Activated T-helper 1 cell treated with Interleukin-2 at 50 U/mL for 16 hours (primary cell): Measurements from ENCODE around the gene STARD4.

Experiments
- DNase-seq: peaks from one replicate; pipeline ENCODE4 v3.0.0-alpha.2; 2020; ENCODE audit warnings: low read depth

The STARD4 gene

DNA sequence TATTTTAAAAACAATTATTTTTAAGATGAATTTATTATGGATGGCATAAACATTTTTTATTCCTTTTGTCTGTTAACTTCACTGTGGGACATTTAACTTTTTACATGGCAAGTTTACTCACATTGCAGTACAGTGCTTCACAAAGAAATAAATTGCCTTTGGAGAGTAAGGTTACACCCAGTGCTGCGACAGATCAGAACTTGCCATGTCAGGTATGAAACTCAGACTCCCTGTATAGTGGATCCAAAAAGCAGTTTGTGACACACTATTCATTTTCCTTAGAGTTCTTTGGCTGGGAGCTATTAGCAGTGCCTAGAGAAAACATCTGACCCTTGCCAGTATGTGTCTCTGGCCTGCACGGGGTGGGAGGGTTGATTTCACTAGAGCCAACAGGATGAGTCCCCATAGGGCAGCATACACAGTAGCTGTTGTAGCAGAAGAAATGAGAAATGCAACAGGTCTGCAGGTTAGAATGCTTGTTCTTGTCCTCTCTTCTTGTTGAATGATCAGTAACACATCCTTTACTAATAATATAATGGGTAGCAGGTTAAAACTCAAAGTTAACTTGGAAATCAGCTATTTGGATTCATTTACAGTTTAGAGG is 42.9 kb downstream of the STARD4 start:
- no peak for DNase-seq

DNA sequence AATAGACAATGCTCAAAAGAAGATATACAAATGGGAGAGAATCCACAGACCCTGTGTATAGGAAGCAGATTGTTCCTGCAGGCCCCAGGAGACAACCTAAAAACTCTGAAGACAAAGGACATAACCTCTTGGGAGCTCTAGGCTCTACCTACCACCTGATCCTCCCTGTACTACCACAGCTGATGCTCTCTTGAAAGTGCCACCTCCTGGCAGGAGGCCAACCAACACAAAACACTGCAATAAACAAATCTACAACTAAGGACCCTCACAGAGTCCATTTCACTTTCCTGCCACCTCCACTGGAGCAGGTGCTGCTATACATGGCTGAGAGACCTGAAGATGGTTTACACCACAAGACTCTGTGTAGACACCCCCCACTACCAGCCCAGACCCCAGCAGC is 49.0 kb downstream of the STARD4 start:
- no peak for DNase-seq

DNA sequence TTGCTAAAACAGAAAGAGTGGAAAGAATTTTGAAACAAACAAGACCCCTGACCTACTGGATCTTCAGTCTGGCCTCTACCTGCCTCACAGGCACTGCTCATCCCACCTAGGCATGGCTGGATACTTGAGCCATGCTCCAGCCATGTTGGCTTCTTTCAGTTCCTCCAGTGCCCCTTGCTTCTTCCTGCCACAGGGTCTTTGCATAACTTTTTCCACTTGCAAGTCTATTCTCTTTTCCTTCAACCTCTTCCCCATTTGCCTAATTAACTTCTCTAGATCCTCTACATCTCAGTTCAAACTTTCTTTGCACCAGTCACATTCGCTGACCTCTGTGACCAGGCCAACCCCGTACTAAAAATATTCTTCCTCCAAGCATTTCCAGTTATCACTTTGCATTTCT is 50.4 kb downstream of the STARD4 start:
- DNase-seq: no peak

DNA sequence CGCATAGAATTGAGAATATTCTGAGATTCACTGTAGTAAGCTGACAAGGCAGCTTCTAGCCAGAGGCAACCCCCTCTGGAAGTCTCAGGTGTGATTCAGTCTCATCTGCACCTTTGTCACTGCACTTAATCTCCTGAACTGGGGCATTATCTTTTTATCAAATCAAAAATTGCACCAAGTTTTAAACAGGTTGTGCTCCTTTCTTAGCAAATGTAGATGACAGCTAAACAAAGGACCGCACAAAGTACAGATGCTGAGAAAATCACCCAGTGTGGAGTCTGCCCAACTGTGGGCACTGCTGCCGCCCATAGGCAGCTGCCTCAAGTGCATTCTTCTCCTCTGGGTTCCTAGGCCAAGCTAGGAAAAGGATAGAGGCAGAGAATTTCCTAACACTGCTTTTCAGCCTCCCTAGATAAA is 51.1 kb downstream of the STARD4 start:
- no peak for DNase-seq

DNA sequence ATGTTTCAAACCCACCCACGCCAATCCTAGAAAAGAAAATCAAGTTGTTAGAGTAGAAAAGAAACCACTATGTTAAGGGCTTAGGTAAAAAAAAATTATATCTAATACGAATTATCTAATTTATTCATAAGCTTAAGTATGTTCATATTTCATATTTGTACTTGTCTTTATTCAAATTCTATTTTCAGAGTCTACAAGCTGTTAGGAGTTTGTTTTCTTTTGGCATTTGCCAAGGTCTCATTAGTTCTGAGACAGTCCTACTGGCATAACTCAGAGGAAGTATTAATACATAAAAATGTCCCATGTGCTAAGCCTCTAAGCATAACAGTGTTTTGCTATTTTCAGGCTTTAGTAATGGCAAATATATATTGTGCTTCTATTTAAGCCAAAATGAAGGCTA is 57.6 kb downstream of the STARD4 start:
- no peak for DNase-seq

DNA sequence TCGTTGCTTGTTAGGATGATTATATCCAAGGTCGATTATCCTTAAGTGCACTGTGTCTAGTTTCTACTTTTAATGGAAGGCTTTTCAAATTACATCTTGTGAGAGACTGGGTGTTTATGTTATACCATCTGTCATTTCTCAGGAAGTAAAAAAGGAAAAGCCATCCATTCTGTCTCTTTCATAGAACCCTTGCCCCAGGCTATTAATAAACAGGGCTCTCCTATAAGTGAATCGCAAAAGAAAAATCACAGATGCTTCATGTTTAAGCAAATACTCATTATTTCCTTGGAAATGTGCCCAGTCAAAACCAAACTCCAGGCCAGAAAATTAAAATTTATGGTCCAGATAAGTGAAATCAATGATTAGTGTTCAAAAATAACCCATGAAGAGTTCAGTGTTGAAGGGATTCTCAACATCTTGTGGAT is 58.1 kb downstream of the STARD4 start:
- DNase-seq: no peak

DNA sequence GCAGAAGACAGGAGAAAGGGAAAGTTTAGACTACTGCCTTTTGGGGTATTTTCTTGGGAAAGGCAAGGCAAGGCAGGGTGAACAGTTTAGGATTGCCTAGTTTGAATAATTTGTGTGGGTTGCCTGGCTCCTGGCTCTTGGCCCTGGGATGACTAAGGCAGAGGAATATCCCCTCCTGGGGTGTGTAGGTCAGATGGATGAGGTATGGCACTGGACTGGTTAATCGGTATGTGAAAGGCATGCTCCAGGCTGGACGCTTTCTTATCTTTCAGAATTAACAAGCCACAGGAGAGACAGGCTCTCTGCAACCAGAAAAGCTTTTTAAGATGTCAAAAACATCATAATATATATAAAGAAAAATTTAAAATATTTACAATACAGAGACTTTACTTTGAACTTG is 58.6 kb downstream of the STARD4 start:
- DNase-seq: no peak

DNA sequence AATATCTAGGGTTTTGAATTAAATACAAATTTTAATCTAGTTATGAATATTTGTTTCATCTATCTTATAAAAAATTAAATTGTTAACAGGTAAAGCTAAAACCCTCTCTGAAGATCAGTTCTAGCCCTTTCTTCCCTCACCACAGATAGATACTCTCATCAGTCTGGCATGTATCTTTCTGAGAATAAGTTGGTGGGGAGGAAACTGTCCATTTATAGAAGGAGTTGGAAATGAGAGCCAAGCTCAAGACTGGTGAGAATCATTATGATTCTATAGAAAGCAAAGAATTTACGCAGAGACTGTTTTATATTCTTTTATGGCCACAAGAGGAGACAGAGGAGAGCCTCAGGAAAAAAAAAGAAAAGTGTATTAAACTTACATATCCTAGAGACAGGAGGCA is 59.0 kb downstream of the STARD4 start:
- no peak for DNase-seq

DNA sequence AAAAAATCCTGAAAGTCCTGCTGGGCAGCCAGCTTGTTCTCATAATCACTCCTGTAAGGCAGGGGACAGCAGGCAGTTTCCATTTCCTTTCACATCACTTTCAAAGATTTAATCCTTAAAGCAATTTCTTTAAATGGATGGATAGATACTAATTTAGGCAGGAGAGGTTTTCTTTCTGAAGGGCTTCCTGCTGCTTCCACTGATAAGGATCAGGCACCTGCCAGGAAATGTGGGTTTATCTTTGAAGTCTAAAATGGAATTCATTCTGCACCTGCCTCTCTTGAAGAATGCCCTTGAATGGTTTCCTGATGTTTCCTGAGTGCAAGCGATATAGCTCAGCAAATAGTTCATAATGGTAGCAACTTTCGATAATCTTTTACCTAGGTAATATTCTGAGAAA is 64.5 kb downstream of the STARD4 start:
- no peak for DNase-seq

DNA sequence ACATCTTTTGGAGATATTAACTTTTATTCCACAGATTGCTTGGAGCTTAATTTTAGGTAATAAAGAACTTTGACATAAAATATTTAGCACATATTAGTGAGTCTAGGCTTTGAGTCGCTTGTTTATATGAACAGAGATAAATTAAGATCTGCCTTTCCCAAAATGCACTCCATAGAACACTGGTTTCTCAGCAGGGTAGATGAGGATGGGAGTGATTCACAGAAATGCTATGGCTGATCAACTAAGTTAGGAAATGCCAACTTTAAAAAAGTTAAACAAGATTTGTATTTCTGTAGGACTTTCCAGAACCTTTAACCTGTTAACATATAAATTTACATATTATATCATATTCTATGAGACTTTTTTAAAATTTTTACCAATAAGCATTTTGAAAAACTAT is 65.2 kb downstream of the STARD4 start:
- no peak for DNase-seq
